G401 (cell line): ENCODE results near the gene SLC16A4. TPM values are rescaled to one million over a fixed set of nuclear protein-coding genes. Genes with fewer than 3 reads are reported as not detected.
"Not testable (repeated sequence)": the region's sequence is repeated elsewhere in the genome, so short reads cannot be mapped to it uniquely, and the experiment has no call there.

ENCODE experiments used
- DNase-seq: peaks from one replicate; pipeline ENCODE4 v3.0.0-alpha.2; 2015; ENCODE audit warnings: low spot score
- in situ Hi-C: cut with HindIII; loops from 2 replicates; pipeline ENCODE4 v1.10.0; 2016; ENCODE audit warnings: low sequenced_read_pairs, mixed read lengths
- total RNA-seq: library from RNA; depleted of rRNA; stranded (reverse); fragments of >200 nt; shearing (Covaris generic); gene quantifications from 2 replicates; pipeline ENCODE4 v1.2.3, GENCODE V29; 2014

Gene SLC16A4
- total RNA-seq, 1 experiment from 2014 or later: 0.85 TPM

- in situ Hi-C loops: no loop called here
These were observed 21.8 kb upstream of the SLC16A4 start for GRCh38 chr1:110412576-110412975.

GRCh38 chr1:110411173-110411735, 20.4 kb upstream of the SLC16A4 start:
- DNase-seq: no peak
- in situ Hi-C loops: no loop called here

More at GRCh38 chr1:110412576-110412975, 21.8 kb upstream of the SLC16A4 start:
- peak; percentile 85 for DNase-seq

- in situ Hi-C loops: no loop called here
- DNase-seq: no peak
These were observed 18.5 kb upstream of the SLC16A4 start for GRCh38 chr1:110409316-110409715.

GRCh38 chr1:110408488-110408887, 17.7 kb upstream of the SLC16A4 start:
- DNase-seq: no peak
- in situ Hi-C loops: no loop called here

- peak; percentile 91 for DNase-seq
- in situ Hi-C loops: no loop called here
These were observed 16.7 kb upstream of the SLC16A4 start, which contains the start of gene LAMTOR5 for GRCh38 chr1:110407260-110408210. Gene LAMTOR5, minus strand, starts transcription at chr1:110407694. Its CDS starts 74 bp downstream, at chr1:110407620.

GRCh38 chr1:110406407-110406806, 15.6 kb upstream of the SLC16A4 start:
- in situ Hi-C loops, DNase-seq: not testable (repeated sequence)

GRCh38 chr1:110404401-110404800, 13.6 kb upstream of the SLC16A4 start:
- in situ Hi-C loops: no loop called here
- DNase-seq: no peak

GRCh38 chr1:110403805-110404204, 13.0 kb upstream of the SLC16A4 start:
- in situ Hi-C loops: no loop called here
- no peak for DNase-seq

GRCh38 chr1:110396259-110396958, 5.6 kb upstream of the SLC16A4 start:
- DNase-seq, in situ Hi-C loops: not testable (repeated sequence)

- no peak for DNase-seq
- in situ Hi-C loops: no loop called here
These were observed 3.6 kb upstream of the SLC16A4 start for GRCh38 chr1:110394493-110394820.

GRCh38 chr1:110393691-110394492, 3.1 kb upstream of the SLC16A4 start:
- DNase-seq: no peak
- in situ Hi-C loops: no loop called here

- in situ Hi-C loops: no loop called here
- DNase-seq: no peak
These were observed 2.5 kb upstream of the SLC16A4 start for GRCh38 chr1:110393286-110393685.

- no peak for DNase-seq
These were observed 730 bp downstream of the SLC16A4 start for GRCh38 chr1:110390096-110390495.

GRCh38 chr1:110387048-110387754, 3.6 kb downstream of the SLC16A4 start:
- no peak for DNase-seq
- in situ Hi-C loops: no loop called here

More at GRCh38 chr1:110390096-110390495, 730 bp downstream of the SLC16A4 start:
- in situ Hi-C loops: no loop called here

GRCh38 chr1:110385369-110385768, 5.5 kb downstream of the SLC16A4 start:
- DNase-seq: no peak
- in situ Hi-C loops: no loop called here

- in situ Hi-C loops: no loop called here
- DNase-seq: no peak
These were observed 6.1 kb downstream of the SLC16A4 start for GRCh38 chr1:110384581-110385321.

- DNase-seq: no peak
- in situ Hi-C loops: no loop called here
These were observed 7.4 kb downstream of the SLC16A4 start for GRCh38 chr1:110383251-110383990.
